Stimulated activated CD8-positive, alpha-beta memory T cell treated with anti-CD3 and anti-CD28 coated beads, Interleukin-4, amount 100 ng/mL, for 1 hour (primary cell): Measurements from ENCODE around the gene EEF1A2.

Source experiments
- DNase-seq, 2 donors: peaks; one replicate each; pipeline ENCODE4 v3.0.0-alpha.2; 2020; ENCODE audit warnings: low read depth in 2 of 2, low spot score in 1 of 2

EEF1A2 gene

GRCh38 chr20:63500902-63501817 lies 2.3 kb upstream of the EEF1A2 start:
- DNase-seq = no peak

- no peak for DNase-seq
Measured at GRCh38 chr20:63500151-63500901, 1.4 kb upstream of the EEF1A2 start.

GRCh38 chr20:63499338-63499969 lies 571 bp upstream of the EEF1A2 start:
- DNase-seq = no peak

GRCh38 chr20:63497946-63498935 lies 642 bp downstream of the EEF1A2 start:
- no peak for DNase-seq

GRCh38 chr20:63497138-63497945 lies 1.5 kb downstream of the EEF1A2 start:
- DNase-seq = no peak

GRCh38 chr20:63496596-63497120 lies 2.2 kb downstream of the EEF1A2 start:
- no peak for DNase-seq

- peak; percentile 49 to 55 for DNase-seq
Measured at GRCh38 chr20:63495741-63496595, 2.9 kb downstream of the EEF1A2 start.

GRCh38 chr20:63495167-63495720 lies 3.6 kb downstream of the EEF1A2 start:
- DNase-seq = no peak

GRCh38 chr20:63494420-63495166 lies 4.3 kb downstream of the EEF1A2 start:
- DNase-seq = no peak

GRCh38 chr20:63494084-63494419 lies 4.8 kb downstream of the EEF1A2 start:
- no peak for DNase-seq

GRCh38 chr20:63493563-63494020 lies 5.3 kb downstream of the EEF1A2 start:
- no peak for DNase-seq

GRCh38 chr20:63492982-63493381 lies 5.9 kb downstream of the EEF1A2 start:
- no peak for DNase-seq

GRCh38 chr20:63492518-63492917 lies 6.4 kb downstream of the EEF1A2 start:
- no peak for DNase-seq

GRCh38 chr20:63491635-63492230 lies 7.2 kb downstream of the EEF1A2 start:
- DNase-seq = no peak

GRCh38 chr20:63491078-63491477 lies 7.8 kb downstream of the EEF1A2 start:
- DNase-seq = no peak

GRCh38 chr20:63490416-63490815 lies 8.5 kb downstream of the EEF1A2 start:
- no peak for DNase-seq
